Spleen (tissue), 7 donors: ENCODE data around the gene CDC27.

Experiments used
- CTCF ChIP-seq, 11 experiments: fragments of 200-600 bp in 7 of 11; fragments of 450-650 bp in 4 of 11; sonication (generic) in 4 of 11; IDR thresholded peaks in 8 of 11; conservative IDR thresholded peaks in 3 of 11; 1 replicate in 7 of 11; 2 replicates in 4 of 11; pipeline versions ENCODE4 v1.4.0 to v1.8.0; 2016 to 2021; ENCODE audit warnings: antibody characterized with exemption in 11 of 11, inconsistent platforms in 4 of 11, mild to moderate bottlenecking in 1 of 11
- POLR2AphosphoS5 ChIP-seq, 3 donors: sonication (generic); formaldehyde crosslinking; IDR thresholded peaks; one replicate each; pipeline ENCODE4 v1.5.1; 2017; ENCODE audit warnings: antibody characterized with exemption in 3 of 3
- donor health status: DM: no; HTN: no; CAD: no; lungs with moderate emphysema.
- donor health status: DM: no; HTN: no; CAD: no.
- donor health status: DM: no; HTN: no; CAD: no.

- no peak for TF ChIP-seq POLR2AphosphoS5 (IDR thresholded peaks at IDR 0.05)
- no peak for TF ChIP-seq CTCF (IDR thresholded peaks at IDR 0.05 in 8 of 11, conservative IDR thresholded peaks at IDR 0.05 in 3 of 11)
Measured at GRCh38 chr17:47203984-47204721, 15.1 kb upstream of the CDC27 start.
